ENCODE results near the gene TUBA8.

Gene TUBA8

GRCh38 chr22:18075101-18075719 is 35.4 kb upstream of the TUBA8 start:
- intact Hi-C loops (cut with DNase I), result loop anchor here (5.0 to 10.0 kb wide), 3 partner anchors 50 to 178 kb away; partner anchors contain the start of gene MICAL3
- DNase-seq, result peak in 2 of 42 donors; percentile 11 to 33

- peak; percentile 46 to 92 (median 75) for DNase-seq
- intact Hi-C loops (cut with DNase I), result loop anchor here (2.0 to 10.0 kb wide), 4 partner anchors 51 to 245 kb away; partner anchors contain the start of gene MICAL3
Measured at GRCh38 chr22:18075720-18076497, 34.7 kb upstream of the TUBA8 start.

- DNase-seq, result no peak
- intact Hi-C loops (cut with DNase I), result loop anchor here (2.0 to 10.0 kb wide), 4 partner anchors 52 to 246 kb away; partner anchors contain the start of gene MICAL3
Measured at GRCh38 chr22:18077087-18077638, 33.4 kb upstream of the TUBA8 start.

GRCh38 chr22:18077639-18078328 is 32.8 kb upstream of the TUBA8 start, which contains the start of gene PEX26:
Gene PEX26, plus strand, starts transcription at chr22:18077990. Its CDS starts 387 bp downstream, at chr22:18078377.
- peak; percentile 93 to 99 (median 97) for DNase-seq
- intact Hi-C loops (cut with DNase I), result loop anchor here (2.0 to 10.0 kb wide), 4 partner anchors 53 to 247 kb away; partner anchors contain the start of gene MICAL3

- intact Hi-C loops (cut with DNase I), result loop anchor here (5.0 to 10.0 kb wide), 3 partner anchors 54 to 181 kb away; partner anchors contain the start of gene MICAL3
- DNase-seq, result peak in 1 of 42 donors; percentile 18
Measured at GRCh38 chr22:18078329-18079041, 32.1 kb upstream of the TUBA8 start.

- intact Hi-C loops (cut with DNase I), result loop anchor here (5.0 to 10.0 kb wide), 3 partner anchors 55 to 182 kb away; partner anchors contain the start of gene MICAL3
- DNase-seq, result no peak
Measured at GRCh38 chr22:18079706-18080233, 30.8 kb upstream of the TUBA8 start.

GRCh38 chr22:18081416-18081815 is 29.2 kb upstream of the TUBA8 start:
- intact Hi-C loops (cut with DNase I), result no loop called here
- DNase-seq, result no peak

- intact Hi-C loops (cut with DNase I), result no loop called here
- DNase-seq, result no peak
Measured at GRCh38 chr22:18082467-18082866, 28.1 kb upstream of the TUBA8 start.

GRCh38 chr22:18083406-18083805 is 27.2 kb upstream of the TUBA8 start:
- DNase-seq, result no peak
- intact Hi-C loops (cut with DNase I), result no loop called here

- DNase-seq, result no peak
- intact Hi-C loops (cut with DNase I), result no loop called here
Measured at GRCh38 chr22:18085188-18085587, 25.4 kb upstream of the TUBA8 start.

GRCh38 chr22:18087350-18087855 is 23.2 kb upstream of the TUBA8 start:
- intact Hi-C loops (cut with DNase I), result no loop called here
- DNase-seq, result no peak

GRCh38 chr22:18088825-18089568 is 21.6 kb upstream of the TUBA8 start:
- peak in 38 of 42 donors; percentile 17 to 80 (median 61) for DNase-seq
- intact Hi-C loops (cut with DNase I), result no loop called here

- intact Hi-C loops (cut with DNase I), result no loop called here
- DNase-seq, result no peak
Measured at GRCh38 chr22:18090286-18090685, 20.3 kb upstream of the TUBA8 start.

- intact Hi-C loops (cut with DNase I), result no loop called here
- no peak for DNase-seq
Measured at GRCh38 chr22:18091478-18091877, 19.1 kb upstream of the TUBA8 start.

GRCh38 chr22:18091916-18092526 is 18.6 kb upstream of the TUBA8 start:
- intact Hi-C loops (cut with DNase I), result no loop called here
- DNase-seq, result peak in 41 of 42 donors; percentile 34 to 88 (median 71)

- no peak for DNase-seq
Measured at GRCh38 chr22:18093661-18094060, 16.9 kb upstream of the TUBA8 start.

More at GRCh38 chr22:18093661-18094060, 16.9 kb upstream of the TUBA8 start:
- intact Hi-C loops (cut with DNase I), result no loop called here

Data from head of caudate nucleus (tissue), 42 donors.